GM15510 (cell line): ENCODE results near the gene IL17RB.

Source experiments
- POLR2A ChIP-seq: IDR thresholded peaks from 3 replicates; pipeline ENCODE4 v1.6.1; 2011; ENCODE audit warnings: borderline replicate concordance; ENCODE audit not compliant: insufficient read length; ENCODE audit errors: extremely low read depth

IL17RB gene

GRCh38 chr3:53836084-53836872 is 10.1 kb upstream of the IL17RB start:
- no peak for TF ChIP-seq POLR2A

GRCh38 chr3:53837331-53837730 is 9.0 kb upstream of the IL17RB start:
- TF ChIP-seq POLR2A: no peak

- no peak for TF ChIP-seq POLR2A
Measured at GRCh38 chr3:53841296-53841695, 5.1 kb upstream of the IL17RB start.

GRCh38 chr3:53842436-53843194 is 3.8 kb upstream of the IL17RB start:
- TF ChIP-seq POLR2A: no peak

GRCh38 chr3:53843195-53844177 is 2.9 kb upstream of the IL17RB start:
- no peak for TF ChIP-seq POLR2A

- no peak for TF ChIP-seq POLR2A
Measured at GRCh38 chr3:53844262-53845102, 1.9 kb upstream of the IL17RB start.

GRCh38 chr3:53845103-53845880 is 1.1 kb upstream of the IL17RB start:
- no peak for TF ChIP-seq POLR2A

GRCh38 chr3:53845881-53846133 is 561 bp upstream of the IL17RB start:
- TF ChIP-seq POLR2A: no peak

GRCh38 chr3:53846851-53847155 is 435 bp downstream of the IL17RB start:
- no peak for TF ChIP-seq POLR2A

GRCh38 chr3:53849916-53850315 is 3.5 kb downstream of the IL17RB start:
- TF ChIP-seq POLR2A: no peak

- no peak for TF ChIP-seq POLR2A
Measured at GRCh38 chr3:53850895-53851294, 4.5 kb downstream of the IL17RB start.

GRCh38 chr3:53856964-53857363 is 10.6 kb downstream of the IL17RB start:
- TF ChIP-seq POLR2A: no peak

- no peak for TF ChIP-seq POLR2A
Measured at GRCh38 chr3:53858096-53858741, 11.9 kb downstream of the IL17RB start.
